Fibroblast of pulmonary artery (primary cell): ENCODE measurements around the gene CNTNAP5.

Experiments used
- DNase-seq: peaks from one replicate; pipeline ENCODE4 v3.0.0-alpha.2; 2010; ENCODE audit warnings: low read depth
- H3K4me3 ChIP-seq: replicated peaks from 2 replicates; pipeline ENCODE4 v1.5.1; 2011; ENCODE audit warnings: low read depth, mild to moderate bottlenecking, control low read depth, low read length, moderate library complexity
- CTCF ChIP-seq: IDR thresholded peaks from 2 replicates; pipeline ENCODE4 v1.5.1; 2011; ENCODE audit warnings: mild to moderate bottlenecking, control low read depth, low read length, inconsistent platforms; ENCODE audit errors: missing control alignments

The CNTNAP5 gene

GRCh38 chr2:124610141-124610540 lies 585.1 kb downstream of the CNTNAP5 start:
- H3K4me3 ChIP-seq = no peak overlapping the region
- no peak for DNase-seq
- TF ChIP-seq CTCF = no peak

GRCh38 chr2:124610866-124611265 lies 585.8 kb downstream of the CNTNAP5 start:
- DNase-seq = no peak
- TF ChIP-seq CTCF = no peak
- no peak overlapping the region for H3K4me3 ChIP-seq

- TF ChIP-seq CTCF = no peak
- H3K4me3 ChIP-seq = no peak overlapping the region
- DNase-seq = no peak
Observed at GRCh38 chr2:124623560-124623959, 598.5 kb downstream of the CNTNAP5 start.

DNA sequence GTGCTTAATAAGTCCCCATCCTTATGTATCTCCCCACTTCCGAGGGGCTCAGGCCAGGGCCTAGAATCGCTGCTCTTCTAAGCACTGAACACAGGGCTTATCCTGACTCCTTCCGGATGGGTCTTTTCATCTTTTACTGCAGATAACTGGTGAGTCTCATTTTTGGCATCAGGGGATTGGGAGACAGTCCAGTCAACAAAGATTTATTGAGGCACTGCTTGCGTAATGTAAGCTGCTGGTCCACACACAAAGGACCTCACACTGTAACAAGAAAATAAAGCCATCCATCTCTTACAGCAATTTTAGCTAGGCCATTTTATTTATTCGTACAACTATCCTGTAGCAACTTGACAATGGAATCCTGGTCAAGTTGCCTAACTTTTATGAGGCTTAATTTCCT lies 600.5 kb downstream of the CNTNAP5 start:
- TF ChIP-seq CTCF = no peak
- H3K4me3 ChIP-seq = no peak overlapping the region
- DNase-seq = no peak

- no peak for TF ChIP-seq CTCF
- H3K4me3 ChIP-seq = no peak overlapping the region
- no peak for DNase-seq
Observed at GRCh38 chr2:124626993-124627392, 601.9 kb downstream of the CNTNAP5 start.

DNA sequence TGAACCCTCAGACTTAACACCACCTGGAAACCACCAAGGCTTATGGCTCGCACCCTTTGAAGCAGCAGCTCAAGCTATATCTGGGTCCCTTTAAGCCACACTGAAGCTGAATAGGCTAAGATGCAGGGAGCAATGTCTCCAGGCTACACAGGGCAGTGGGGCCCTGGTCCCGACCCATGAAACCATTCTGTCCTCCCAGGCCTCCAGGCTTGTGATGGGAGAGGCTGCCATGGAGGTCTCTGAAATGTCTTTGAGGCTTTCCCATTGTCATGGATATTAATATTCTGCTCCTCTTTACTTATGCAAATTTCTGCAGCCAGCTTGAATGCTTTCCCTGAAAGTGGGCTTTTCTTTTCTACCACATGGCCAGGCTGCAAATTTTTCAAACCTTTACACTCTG lies 608.7 kb downstream of the CNTNAP5 start:
- no peak for DNase-seq
- no peak for TF ChIP-seq CTCF
- no peak overlapping the region for H3K4me3 ChIP-seq

GRCh38 chr2:124639524-124639923 lies 614.4 kb downstream of the CNTNAP5 start:
- DNase-seq = no peak
- H3K4me3 ChIP-seq = no peak overlapping the region
- TF ChIP-seq CTCF = no peak
